NCI-H774 (cell line): Measurements from ENCODE around the gene MUC13.
"Not testable (repeated sequence)": the region's sequence is repeated elsewhere in the genome, so short reads cannot be mapped to it uniquely, and the experiment has no call there.

ENCODE experiments used
- DNase-seq: peaks from one replicate; lab custom pipeline; 2025; lab: John Stamatoyannopoulos, UW

Gene MUC13, protein sequence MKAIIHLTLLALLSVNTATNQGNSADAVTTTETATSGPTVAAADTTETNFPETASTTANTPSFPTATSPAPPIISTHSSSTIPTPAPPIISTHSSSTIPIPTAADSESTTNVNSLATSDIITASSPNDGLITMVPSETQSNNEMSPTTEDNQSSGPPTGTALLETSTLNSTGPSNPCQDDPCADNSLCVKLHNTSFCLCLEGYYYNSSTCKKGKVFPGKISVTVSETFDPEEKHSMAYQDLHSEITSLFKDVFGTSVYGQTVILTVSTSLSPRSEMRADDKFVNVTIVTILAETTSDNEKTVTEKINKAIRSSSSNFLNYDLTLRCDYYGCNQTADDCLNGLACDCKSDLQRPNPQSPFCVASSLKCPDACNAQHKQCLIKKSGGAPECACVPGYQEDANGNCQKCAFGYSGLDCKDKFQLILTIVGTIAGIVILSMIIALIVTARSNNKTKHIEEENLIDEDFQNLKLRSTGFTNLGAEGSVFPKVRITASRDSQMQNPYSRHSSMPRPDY

DNA sequence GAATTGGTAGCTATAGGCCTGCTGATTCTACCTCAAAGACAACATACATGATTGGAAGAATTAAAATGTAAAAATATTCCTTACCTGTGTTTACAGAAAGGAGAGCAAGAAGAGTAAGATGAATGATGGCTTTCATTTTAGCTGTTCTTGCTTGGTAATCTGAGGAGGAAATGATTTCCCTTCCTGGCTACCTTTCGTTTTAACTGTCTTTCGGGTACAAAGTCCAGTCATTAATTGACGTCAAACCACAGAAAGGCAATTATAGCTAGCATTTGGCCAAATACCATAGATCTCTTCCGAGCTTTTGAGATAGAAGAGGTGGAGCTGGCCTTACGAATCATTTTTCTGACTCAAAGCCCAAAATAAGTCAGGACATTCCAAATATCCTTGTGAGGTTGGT is at the start of gene MUC13:
Gene MUC13, minus strand, starts transcription at position 175 of the 400 bp plus-strand sequence. Its CDS starts 39 bp downstream, at position 136.
- DNase-seq = no peak

DNA sequence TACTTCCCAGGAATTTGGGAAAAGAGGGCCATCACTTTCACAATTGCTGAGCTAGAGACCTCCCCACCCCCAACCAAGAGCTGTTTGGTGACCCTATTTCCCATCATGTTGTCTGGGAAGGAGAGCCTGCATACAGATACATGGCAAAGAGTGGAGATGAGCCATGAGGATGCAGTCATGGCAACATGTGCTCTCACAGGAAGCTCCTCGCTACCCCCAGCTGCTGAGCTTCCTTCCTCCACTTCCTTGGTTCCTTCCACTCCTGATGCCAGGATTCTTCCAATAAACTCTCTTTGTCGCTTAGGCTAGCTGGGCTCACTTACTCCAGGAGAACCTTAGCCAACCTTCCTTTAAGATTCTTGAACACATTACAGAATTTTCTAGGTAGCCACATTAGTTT is 48.3 kb upstream of the MUC13 start:
- no peak for DNase-seq

DNA sequence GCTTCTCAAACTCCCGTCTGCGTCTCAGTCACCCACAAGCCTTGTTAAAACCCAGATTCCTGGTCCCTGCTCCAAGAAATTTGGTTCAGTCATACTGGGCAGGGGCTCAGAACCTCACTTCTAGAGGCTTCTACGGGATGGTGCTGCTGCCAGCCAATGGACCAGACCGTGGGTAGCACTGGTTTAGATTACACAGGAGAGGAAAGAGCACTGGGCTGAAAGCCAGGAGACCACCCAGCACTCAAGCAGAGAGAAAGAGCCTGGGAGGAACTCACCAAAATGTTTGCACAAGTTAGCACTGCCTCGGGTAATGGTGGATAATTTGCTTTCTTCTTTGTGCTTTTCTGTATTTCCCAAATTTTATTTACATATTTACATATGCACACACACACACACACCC is 46.9 kb upstream of the MUC13 start:
- no peak for DNase-seq

DNA sequence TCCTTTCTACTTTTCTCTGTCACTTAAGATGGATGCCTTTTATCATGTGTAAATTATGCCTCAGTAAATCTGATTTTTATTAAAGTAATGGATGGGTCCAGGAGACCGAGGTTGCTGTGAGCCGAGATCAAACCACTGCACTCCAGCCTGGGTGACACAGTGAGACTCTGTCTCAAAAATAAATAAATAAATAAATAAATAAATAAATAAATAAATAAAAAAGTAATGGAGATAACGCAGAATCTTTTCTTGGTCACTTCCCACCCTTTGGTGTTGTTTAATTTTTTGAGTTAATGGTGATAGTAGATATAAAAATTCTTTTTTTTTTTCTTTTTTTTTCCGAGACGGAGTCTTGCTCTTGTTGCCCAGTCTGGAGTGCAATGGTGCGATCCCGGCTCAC is 44.1 kb upstream of the MUC13 start:
- DNase-seq = no peak

GRCh38 chr3:124976383-124976782 is 41.8 kb upstream of the MUC13 start:
- DNase-seq = no peak

GRCh38 chr3:124974691-124975090 is 40.1 kb upstream of the MUC13 start:
- no peak for DNase-seq

DNA sequence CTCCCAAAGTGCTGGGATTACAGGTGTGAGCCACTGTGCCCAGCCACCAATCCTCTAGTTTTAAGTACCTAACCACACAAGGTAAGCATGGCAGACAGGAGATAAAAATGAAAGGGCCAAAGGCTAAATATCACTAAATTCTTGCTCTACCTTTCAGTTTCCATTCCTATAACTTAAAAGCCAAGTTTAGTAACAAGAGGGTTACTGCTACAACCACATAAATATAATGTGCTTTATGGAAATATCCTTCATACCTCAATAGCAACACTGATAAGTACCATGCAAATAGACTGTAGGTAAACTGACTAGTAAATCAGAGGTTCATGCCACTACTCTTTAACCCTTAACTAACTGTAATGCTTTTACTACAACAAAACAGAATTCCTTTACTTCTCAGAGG is 38.7 kb upstream of the MUC13 start:
- no peak for DNase-seq

GRCh38 chr3:124972457-124972856 is 37.9 kb upstream of the MUC13 start:
- DNase-seq = no peak

- no peak for DNase-seq
Observed at GRCh38 chr3:124969963-124970722, 35.6 kb upstream of the MUC13 start.

- DNase-seq = no peak
Observed at GRCh38 chr3:124969190-124969589, 34.6 kb upstream of the MUC13 start.

DNA sequence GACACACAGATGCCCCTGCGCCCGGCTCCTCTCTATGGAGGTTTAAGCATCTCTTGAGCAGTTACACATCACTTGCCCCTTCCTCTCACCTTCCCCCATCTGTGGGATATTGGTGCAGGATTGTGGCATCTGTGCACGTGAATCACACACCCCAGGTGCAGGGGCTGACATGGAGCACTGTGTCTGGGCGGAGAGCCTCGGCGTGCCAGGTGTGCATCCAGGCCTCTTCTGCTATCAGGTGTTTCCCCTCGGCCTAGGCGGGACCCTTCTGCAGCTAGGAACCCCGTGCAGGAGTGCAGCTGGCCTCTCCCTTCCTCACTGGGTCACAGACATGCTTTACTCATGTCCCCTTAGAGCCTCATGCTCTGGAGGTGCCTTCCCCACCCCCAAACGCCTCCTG is 33.4 kb upstream of the MUC13 start:
- DNase-seq = no peak

- DNase-seq = no peak
Observed at GRCh38 chr3:124966521-124967445, 32.2 kb upstream of the MUC13 start.

GRCh38 chr3:124965413-124965812 is 30.9 kb upstream of the MUC13 start:
- DNase-seq = peak; percentile 55

- no peak for DNase-seq
Observed at GRCh38 chr3:124964387-124964786, 29.8 kb upstream of the MUC13 start.

DNA sequence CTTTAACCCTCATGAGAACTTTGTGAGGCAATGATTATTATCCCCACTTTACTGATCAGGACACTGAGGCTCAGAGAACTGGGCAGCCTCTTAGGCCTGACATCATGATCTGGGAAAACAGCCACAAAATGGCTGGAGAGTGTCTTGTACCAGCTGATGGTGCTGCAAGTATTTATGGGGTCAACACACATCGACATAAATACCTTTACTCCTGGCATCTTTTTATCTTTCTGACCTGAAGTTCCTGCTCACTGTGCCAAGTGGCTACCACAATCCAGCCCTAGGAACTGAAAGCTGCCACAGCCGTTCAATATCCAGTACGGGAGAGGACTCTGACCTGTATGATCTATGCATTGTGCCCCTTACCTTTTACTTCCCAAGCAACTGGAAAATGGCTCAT is 29.2 kb upstream of the MUC13 start:
- DNase-seq = no peak

DNA sequence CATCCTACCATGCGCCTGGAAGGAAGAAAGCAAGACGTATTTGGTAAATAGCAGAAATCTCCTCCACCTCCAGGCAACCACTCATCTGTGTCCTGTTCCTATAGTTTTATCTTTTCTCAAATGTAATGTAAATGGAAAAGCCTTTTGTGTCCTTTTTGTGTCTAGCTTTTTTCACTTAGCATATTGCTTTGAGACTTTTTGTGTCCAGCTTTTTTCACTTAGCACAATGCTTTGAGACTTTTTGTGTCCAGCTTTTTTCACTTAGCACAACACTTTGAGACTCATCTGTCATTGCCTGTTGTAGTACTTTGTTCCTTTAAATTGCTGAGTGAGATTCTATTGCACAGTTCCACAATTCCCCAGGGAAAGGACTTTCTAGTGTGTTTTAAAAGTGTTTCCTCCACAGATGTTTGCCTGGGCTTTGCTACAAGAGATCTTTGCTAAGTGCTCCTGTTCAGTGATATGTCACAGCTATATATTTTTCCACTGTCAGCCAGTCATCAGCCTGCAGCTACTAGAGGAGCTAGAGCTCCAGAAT is 27.9 kb upstream of the MUC13 start:
- no peak for DNase-seq

DNA sequence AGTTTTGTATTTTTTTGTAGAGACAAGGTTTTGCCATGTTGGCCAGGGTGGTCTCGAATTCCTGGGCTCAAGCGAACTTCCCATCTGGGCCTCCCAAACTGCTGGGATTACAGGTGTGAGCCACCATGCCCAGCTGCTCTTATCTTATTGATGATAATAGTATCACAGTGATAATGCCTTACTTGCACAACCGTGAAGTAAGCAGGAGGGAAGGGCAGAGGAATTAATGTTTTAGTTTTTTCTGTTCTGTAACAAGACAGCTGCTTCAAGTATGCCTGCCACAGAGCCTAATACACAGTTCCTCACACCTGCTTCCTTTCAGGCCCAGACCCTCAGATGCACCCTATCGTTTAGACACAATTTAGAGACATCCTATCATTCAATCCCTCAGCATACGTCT is 26.1 kb upstream of the MUC13 start:
- DNase-seq = no peak

- DNase-seq = no peak
Observed at GRCh38 chr3:124960105-124960504, 25.6 kb upstream of the MUC13 start.

DNA sequence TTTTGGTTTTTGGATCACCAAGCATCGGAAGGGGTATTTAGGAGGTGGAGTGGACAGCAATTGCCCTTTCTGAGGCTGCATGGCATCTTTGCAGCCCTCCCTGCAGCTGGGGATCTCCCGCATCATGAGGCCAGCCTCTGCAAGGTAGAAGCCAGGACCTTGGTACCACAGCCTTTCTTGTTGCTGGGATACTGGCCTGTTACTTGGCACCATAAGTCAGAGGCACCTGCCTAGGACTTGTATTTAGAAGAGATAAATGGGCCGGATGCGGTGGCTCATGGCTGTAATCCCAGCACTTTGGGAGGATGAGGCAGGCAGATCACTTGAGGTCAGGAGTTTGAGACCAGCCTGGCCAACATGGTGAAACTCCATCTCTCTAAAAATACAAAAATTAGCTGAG is 23.4 kb upstream of the MUC13 start:
- not testable (repeated sequence) for DNase-seq

DNA sequence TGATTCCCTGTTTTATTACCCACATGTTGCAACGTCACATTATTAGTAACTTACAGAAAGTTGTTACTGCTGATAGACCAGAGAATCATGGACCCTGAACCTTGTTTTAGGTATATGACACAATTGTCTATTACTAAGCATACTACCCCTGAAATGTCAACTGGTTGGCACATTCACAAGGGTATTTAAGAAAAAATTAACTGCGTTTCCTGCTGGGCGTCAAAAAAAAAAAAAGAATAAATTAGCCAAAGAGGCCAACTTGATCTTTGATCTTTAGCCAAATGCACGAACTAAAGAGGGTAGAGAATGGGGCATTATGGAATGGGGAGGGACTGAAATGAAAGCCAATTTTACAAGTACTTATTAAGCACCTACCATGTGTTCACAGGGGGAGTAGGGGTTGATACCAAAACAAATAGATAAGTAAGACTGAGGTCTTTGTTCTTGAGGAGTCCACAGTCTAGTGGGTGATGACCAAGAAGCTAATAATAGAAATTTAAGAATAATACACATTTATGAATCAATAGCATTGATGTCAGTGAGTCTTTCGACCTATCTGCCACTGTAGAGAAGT is 17.8 kb upstream of the MUC13 start:
- no peak for DNase-seq

DNA sequence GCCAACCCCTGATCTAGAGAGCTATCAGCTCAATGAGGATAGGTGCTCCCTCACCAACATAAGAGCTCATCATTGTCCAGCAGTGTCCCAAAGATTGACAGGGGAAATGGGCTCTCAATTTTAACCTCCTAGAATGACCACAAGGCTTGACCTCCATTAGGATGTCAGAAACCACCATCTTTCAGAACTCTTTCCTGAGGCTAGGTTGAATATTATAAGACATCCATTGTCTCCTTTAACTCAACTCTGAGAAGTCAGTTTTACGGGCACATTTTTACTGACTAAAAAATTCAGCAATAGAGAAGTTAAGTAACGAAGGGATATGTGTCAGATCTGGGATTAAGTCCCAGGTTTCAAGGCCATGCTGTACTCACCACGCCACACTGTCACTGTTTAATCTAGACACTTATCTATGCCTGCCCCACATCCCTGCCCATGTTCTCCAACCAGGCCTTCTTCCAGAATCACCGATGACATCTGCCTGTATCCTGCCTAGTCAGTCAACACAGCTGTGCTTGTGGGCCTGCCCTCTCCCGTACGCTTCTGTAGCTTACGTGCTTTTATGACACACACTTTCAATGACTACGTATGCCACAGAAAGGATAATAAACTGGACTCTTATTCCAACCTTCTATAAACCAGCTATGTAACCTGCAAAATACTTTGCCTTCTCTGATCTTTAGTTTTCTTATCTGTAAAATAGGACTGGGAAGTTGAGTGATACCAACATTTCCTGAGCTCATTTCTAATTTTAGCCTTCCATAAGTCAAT is 17.1 kb upstream of the MUC13 start:
- DNase-seq = peak; percentile 41
